A549 (cell line): ENCODE data around the gene SLC18A3. TPM values are rescaled to one million over a fixed set of nuclear protein-coding genes. Genes with fewer than 3 reads are reported as not detected.
A peak's percentile ranks its signal among the peaks of the same experiment; 100 is the strongest.

ENCODE experiments used
- ATAC-seq, 2 experiments: fragments of 200-7000 bp in 1 of 2; fragments of >200 bp in 1 of 2; cut with Nextera tagmentation in 1 of 2; cut with Tn5 transposase in 1 of 2; 3 replicates each; pipeline versions ENCODE4 v1.8.0 to v1.9.1; 2018 to 2020; ENCODE audit warnings: mild to moderate bottlenecking in 1 of 2, moderate library complexity in 1 of 2
- CTCF ChIA-PET: fragments of 300-600 bp; sonication (Branson Sonifier 250); formaldehyde crosslinking; extraction: SDS; loops from one replicate; lab custom pipeline; 2021; ENCODE audit warnings: antibody characterized with exemption, inconsistent platforms; lab: Yijun Ruan, JAX
- POLR2A ChIA-PET: fragments of 350-600 bp; formaldehyde crosslinking; extraction: SDS; loops from one replicate; lab custom pipeline; 2021; ENCODE audit warnings: antibody characterized with exemption, inconsistent platforms; lab: Yijun Ruan, JAX
- DNase-seq, 2 experiments: peaks; one replicate each; pipeline versions ENCODE4 v3.0.0 to v3.0.0-alpha.2; 2011 to 2016; ENCODE audit warnings: low read depth in 1 of 2, low spot score in 1 of 2
- FAIRE-seq: peaks from 2 replicates; lab custom pipeline; 2011; peaks lifted over from hg19 to GRCh38; lab: Jason Lieb, UNC
- H3K27ac ChIP-seq, 2 experiments: fragments of >200 bp; sonication (Bioruptor Twin); formaldehyde crosslinking; 3 replicates each; pipeline ENCODE4 v1.5.1; 2016 to 2017
- H3K4me1 ChIP-seq: fragments of >200 bp; sonication (Bioruptor Twin); formaldehyde crosslinking; 3 replicates; pipeline ENCODE4 v1.6.1; 2016
- H3K4me2 ChIP-seq: fragments of >200 bp; sonication (Bioruptor Twin); formaldehyde crosslinking; 3 replicates; pipeline ENCODE4 v1.6.1; 2016
- H3K4me3 ChIP-seq: fragments of >200 bp; sonication (Bioruptor Twin); formaldehyde crosslinking; 3 replicates; pipeline ENCODE4 v1.5.1; 2016
- H3K9me3 ChIP-seq: fragments of >200 bp; sonication (Bioruptor Twin); formaldehyde crosslinking; 3 replicates; pipeline ENCODE4 v1.6.1; 2016
- CBX2 ChIP-seq: fragments of 200-600 bp; sonication (generic); IDR thresholded peaks from 2 replicates; pipeline ENCODE4 v1.6.1; 2016; ENCODE audit warnings: low read depth, mild to moderate bottlenecking, borderline replicate concordance
- CHD2 ChIP-seq: fragments of 150-350 bp; IDR thresholded peaks from 2 replicates; pipeline ENCODE4 v1.6.1; 2014; ENCODE audit warnings: low read length; ENCODE audit not compliant: partially characterized antibody
- ESRRA ChIP-seq: fragments of 150-350 bp; IDR thresholded peaks from 2 replicates; pipeline ENCODE4 v1.6.1; 2014; ENCODE audit warnings: mild to moderate bottlenecking, low read length, borderline replicate concordance
- FOSB ChIP-seq: fragments of 250-450 bp; sonication (Bioruptor Pico); IDR thresholded peaks from 2 replicates; pipeline ENCODE4 v1.5.0; 2020; ENCODE audit warnings: mild to moderate bottlenecking, moderate library complexity
- FOSL2 ChIP-seq, 2 experiments: fragments of 450-650 bp in 1 of 2; fragments of >200 bp in 1 of 2; sonication (Bioruptor Twin) in 1 of 2; formaldehyde crosslinking; IDR thresholded peaks; 2 replicates each; pipeline versions ENCODE4 v1.5.0 to v1.6.1; 2016 to 2020; ENCODE audit warnings: mild to moderate bottlenecking in 1 of 2, moderate library complexity in 1 of 2
- HDAC2 ChIP-seq: fragments of 200-600 bp; sonication (generic); IDR thresholded peaks from 2 replicates; pipeline ENCODE4 v1.6.1; 2016
- HEYL ChIP-seq: fragments of 250-450 bp; sonication (Bioruptor Pico); IDR thresholded peaks from 2 replicates; pipeline ENCODE4 v1.8.0; 2021; ENCODE audit warnings: mild to moderate bottlenecking, moderate library complexity
- JUN ChIP-seq, 2 experiments: fragments of >200 bp; sonication (Bioruptor Twin); formaldehyde crosslinking; IDR thresholded peaks; 2 replicates in 1 of 2; 3 replicates in 1 of 2; pipeline ENCODE4 v1.6.1; 2016 to 2017
- NFE2L2 ChIP-seq: fragments of 150-350 bp; conservative IDR thresholded peaks from 2 replicates; pipeline ENCODE4 v1.6.1; 2014; ENCODE audit warnings: low read length
- POLR2A ChIP-seq: IDR thresholded peaks from 2 replicates; pipeline ENCODE4 v1.6.1; 2012; ENCODE audit warnings: mild to moderate bottlenecking, low read length
- POLR2AphosphoS2 ChIP-seq: conservative IDR thresholded peaks from 2 replicates; pipeline ENCODE4 v1.6.1; 2012; ENCODE audit warnings: low read length, improper control_type of control experiment, inconsistent platforms
- RAD21 ChIP-seq, 2 experiments: fragments of >200 bp in 1 of 2; sonication (Bioruptor Twin) in 1 of 2; formaldehyde crosslinking in 1 of 2; IDR thresholded peaks in 1 of 2; conservative IDR thresholded peaks in 1 of 2; 2 replicates in 1 of 2; 3 replicates in 1 of 2; pipeline ENCODE4 v1.6.1; 2012 to 2018; ENCODE audit warnings: inconsistent platforms in 1 of 2
- RNF2 ChIP-seq: fragments of 200-600 bp; sonication (generic); IDR thresholded peaks from 2 replicates; pipeline ENCODE4 v1.6.1; 2016; ENCODE audit warnings: low read depth, mild to moderate bottlenecking, antibody characterized with exemption, moderate library complexity, borderline replicate concordance
- TP53 ChIP-seq: fragments of 250-450 bp; sonication (Bioruptor Pico); IDR thresholded peaks from 2 replicates; pipeline ENCODE4 v1.5.0; 2021; ENCODE audit warnings: mild to moderate bottlenecking, moderate library complexity
- ZFP36 ChIP-seq: fragments of 450-650 bp; IDR thresholded peaks from 2 replicates; pipeline ENCODE4 v1.6.1; 2014; ENCODE audit warnings: borderline replicate concordance; ENCODE audit not compliant: partially characterized antibody
- ZNF302 ChIP-seq: fragments of 250-450 bp; sonication (Bioruptor Pico); IDR thresholded peaks from 2 replicates; pipeline ENCODE4 v1.9.0; 2021; ENCODE audit warnings: inconsistent platforms, mild to moderate bottlenecking, moderate library complexity
- WGBS: methylation state at CpG from one replicate; pipeline ENCODE4 v1.1.6; 2017; ENCODE audit errors: missing lambda C conversion rate; 5-methylcytosine and 5-hydroxymethylcytosine counted together
- polyA plus RNA-seq, 4 experiments: library from polyadenylated mRNA; depleted of rRNA in 3 of 4; stranded (reverse); fragments of >200 nt; fragmentation: RNase III in 1 of 4; extraction: RNeasy Plus Mini Kit Qiagen cat#74134 plus additional on column Dnase treatment in 1 of 4; gene quantifications; 2 replicates in 3 of 4; 3 replicates in 1 of 4; pipeline ENCODE4 v1.2.3, GENCODE V29; 2011 to 2017
- TF ChIP-seq, protein P1 (sequence below): fragments of 200-600 bp; sonication (generic); IDR thresholded peaks from 2 replicates; pipeline ENCODE4 v1.6.1; 2016; ENCODE audit warnings: antibody characterized with exemption, mild to moderate bottlenecking, moderate library complexity
- TF ChIP-seq, protein P2 (sequence below): fragments of 450-650 bp; IDR thresholded peaks from 2 replicates; pipeline ENCODE4 v1.6.1; 2014; ENCODE audit warnings: antibody characterized with exemption
- TF ChIP-seq, protein P3 (sequence below): fragments of 250-450 bp; sonication (Bioruptor Pico); IDR thresholded peaks from 2 replicates; pipeline ENCODE4 v1.5.0; 2021; ENCODE audit warnings: mild to moderate bottlenecking, moderate library complexity, borderline replicate concordance
- TF ChIP-seq, protein P4 (sequence below): IDR thresholded peaks from 2 replicates; pipeline ENCODE4 v1.6.1; 2012

The SLC18A3 gene
- polyA plus RNA-seq, 2 of the 4 experiments (the other 2 are of a cell fraction), result not detected

DNA sequence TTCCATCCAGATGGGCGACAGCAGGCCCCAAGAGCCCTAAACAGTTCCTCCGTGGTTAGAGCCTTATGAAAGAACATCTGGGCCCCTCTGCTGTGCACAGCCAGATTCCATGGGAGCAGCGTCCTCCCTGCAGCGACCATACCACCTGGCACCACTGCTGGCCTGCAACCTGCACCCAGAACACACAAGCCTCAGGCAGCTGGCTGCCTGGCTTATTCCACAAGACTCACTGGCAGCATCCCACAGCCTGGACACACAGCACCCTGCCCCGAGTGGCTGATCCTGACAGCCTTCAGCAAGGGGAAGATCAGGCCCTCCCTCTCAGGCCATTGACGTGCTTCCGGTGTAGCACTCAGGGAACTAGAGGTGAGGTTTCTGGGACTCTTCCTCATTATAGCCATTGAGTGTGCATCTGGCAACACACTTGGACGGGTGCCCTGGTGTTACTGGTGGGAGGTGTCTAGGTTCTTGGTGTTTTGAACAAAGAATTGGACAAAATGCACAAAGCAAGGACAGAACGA, 37.5 kb upstream of the SLC18A3 start:
- no peaks in the 10 kb centered on the region for H3K4me1 ChIP-seq
- H3K9me3 ChIP-seq, result peaks cover 8% of the 10 kb centered on the region; the same call in 1 of the 3 replicates
- H3K27ac ChIP-seq, result no peak overlapping the region
- DNase-seq, result no peak
- POLR2A ChIA-PET, result no interaction called here
- no peak for ATAC-seq
- CTCF ChIA-PET, result no interaction called here
- FAIRE-seq, result no peak
- H3K4me3 ChIP-seq, result no peak overlapping the region
- WGBS, result 44% methylated on average over 9 of the region's 9 CpGs
- no peak overlapping the region for H3K4me2 ChIP-seq
- TF ChIP-seq POLR2AphosphoS2, result no peak
- TF ChIP-seq HDAC2, result no peak
- TF ChIP-seq, protein P1, sequence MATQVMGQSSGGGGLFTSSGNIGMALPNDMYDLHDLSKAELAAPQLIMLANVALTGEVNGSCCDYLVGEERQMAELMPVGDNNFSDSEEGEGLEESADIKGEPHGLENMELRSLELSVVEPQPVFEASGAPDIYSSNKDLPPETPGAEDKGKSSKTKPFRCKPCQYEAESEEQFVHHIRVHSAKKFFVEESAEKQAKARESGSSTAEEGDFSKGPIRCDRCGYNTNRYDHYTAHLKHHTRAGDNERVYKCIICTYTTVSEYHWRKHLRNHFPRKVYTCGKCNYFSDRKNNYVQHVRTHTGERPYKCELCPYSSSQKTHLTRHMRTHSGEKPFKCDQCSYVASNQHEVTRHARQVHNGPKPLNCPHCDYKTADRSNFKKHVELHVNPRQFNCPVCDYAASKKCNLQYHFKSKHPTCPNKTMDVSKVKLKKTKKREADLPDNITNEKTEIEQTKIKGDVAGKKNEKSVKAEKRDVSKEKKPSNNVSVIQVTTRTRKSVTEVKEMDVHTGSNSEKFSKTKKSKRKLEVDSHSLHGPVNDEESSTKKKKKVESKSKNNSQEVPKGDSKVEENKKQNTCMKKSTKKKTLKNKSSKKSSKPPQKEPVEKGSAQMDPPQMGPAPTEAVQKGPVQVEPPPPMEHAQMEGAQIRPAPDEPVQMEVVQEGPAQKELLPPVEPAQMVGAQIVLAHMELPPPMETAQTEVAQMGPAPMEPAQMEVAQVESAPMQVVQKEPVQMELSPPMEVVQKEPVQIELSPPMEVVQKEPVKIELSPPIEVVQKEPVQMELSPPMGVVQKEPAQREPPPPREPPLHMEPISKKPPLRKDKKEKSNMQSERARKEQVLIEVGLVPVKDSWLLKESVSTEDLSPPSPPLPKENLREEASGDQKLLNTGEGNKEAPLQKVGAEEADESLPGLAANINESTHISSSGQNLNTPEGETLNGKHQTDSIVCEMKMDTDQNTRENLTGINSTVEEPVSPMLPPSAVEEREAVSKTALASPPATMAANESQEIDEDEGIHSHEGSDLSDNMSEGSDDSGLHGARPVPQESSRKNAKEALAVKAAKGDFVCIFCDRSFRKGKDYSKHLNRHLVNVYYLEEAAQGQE, result no peak
- TF ChIP-seq, protein P2, sequence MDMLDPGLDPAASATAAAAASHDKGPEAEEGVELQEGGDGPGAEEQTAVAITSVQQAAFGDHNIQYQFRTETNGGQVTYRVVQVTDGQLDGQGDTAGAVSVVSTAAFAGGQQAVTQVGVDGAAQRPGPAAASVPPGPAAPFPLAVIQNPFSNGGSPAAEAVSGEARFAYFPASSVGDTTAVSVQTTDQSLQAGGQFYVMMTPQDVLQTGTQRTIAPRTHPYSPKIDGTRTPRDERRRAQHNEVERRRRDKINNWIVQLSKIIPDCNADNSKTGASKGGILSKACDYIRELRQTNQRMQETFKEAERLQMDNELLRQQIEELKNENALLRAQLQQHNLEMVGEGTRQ, result no peak
- no peak for TF ChIP-seq CHD2
- TF ChIP-seq, protein P3, sequence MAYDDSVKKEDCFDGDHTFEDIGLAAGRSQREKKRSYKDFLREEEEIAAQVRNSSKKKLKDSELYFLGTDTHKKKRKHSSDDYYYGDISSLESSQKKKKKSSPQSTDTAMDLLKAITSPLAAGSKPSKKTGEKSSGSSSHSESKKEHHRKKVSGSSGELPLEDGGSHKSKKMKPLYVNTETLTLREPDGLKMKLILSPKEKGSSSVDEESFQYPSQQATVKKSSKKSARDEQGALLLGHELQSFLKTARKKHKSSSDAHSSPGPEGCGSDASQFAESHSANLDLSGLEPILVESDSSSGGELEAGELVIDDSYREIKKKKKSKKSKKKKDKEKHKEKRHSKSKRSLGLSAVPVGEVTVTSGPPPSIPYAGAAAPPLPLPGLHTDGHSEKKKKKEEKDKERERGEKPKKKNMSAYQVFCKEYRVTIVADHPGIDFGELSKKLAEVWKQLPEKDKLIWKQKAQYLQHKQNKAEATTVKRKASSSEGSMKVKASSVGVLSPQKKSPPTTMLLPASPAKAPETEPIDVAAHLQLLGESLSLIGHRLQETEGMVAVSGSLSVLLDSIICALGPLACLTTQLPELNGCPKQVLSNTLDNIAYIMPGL (CRISPR knock-in tag), result no peak
- TF ChIP-seq RAD21 (conservative IDR thresholded peaks at IDR 0.05 in 1 of 2, IDR thresholded peaks at IDR 0.05 in 1 of 2), result no peak
- no peak for TF ChIP-seq POLR2A
- no peak for TF ChIP-seq RNF2
- no peak for TF ChIP-seq CBX2
- TF ChIP-seq ZNF302, result no peak
- no peak for TF ChIP-seq FOSL2 (IDR thresholded peaks at IDR 0.05)
- TF ChIP-seq FOSL2 (CRISPR knock-in tag; IDR thresholded peaks at IDR 0.05), result no peak
- TF ChIP-seq, protein P4, sequence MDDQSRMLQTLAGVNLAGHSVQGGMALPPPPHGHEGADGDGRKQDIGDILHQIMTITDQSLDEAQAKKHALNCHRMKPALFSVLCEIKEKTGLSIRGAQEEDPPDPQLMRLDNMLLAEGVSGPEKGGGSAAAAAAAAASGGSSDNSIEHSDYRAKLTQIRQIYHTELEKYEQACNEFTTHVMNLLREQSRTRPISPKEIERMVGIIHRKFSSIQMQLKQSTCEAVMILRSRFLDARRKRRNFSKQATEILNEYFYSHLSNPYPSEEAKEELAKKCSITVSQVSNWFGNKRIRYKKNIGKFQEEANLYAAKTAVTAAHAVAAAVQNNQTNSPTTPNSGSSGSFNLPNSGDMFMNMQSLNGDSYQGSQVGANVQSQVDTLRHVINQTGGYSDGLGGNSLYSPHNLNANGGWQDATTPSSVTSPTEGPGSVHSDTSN, result no peak
- TF ChIP-seq HEYL (CRISPR knock-in tag), result no peak
- TF ChIP-seq JUN (IDR thresholded peaks at IDR 0.05), result no peak
- no peak for TF ChIP-seq FOSB (CRISPR knock-in tag)
- no peak for TF ChIP-seq TP53 (CRISPR knock-in tag)
- TF ChIP-seq ESRRA, result no peak
- TF ChIP-seq NFE2L2, result no peak
- TF ChIP-seq, all 56 proteins: peak for 0

DNA sequence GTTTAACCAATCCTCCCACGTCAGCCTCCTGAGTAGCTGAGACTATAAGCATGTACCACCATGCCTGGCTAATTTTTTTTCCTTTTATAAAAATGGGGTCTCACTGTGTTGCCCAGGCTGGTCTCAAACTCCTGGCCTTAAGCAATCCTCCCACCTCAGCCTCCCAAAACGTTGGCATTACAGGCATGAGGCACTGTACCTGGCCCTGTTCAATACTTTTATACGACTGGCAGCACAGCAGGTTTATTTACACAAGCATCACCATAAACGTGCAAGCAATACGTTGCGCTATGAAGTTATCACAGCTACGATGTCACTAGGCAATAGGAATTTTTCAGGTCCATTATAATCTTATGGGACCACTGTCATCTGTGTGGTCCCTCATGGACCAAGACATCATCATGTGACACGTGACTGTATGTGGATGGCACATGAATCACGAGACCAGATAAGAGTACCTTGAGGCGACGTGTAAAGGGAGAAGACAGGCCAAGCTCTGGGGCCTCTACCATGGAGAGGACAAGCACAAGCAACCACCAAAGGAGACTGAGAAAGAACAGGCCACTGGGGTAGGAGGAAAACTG, 34.5 kb upstream of the SLC18A3 start:
- Histone ChIP-seq H3K27ac (no peak overlapping the region), H3K4me2 (no peak overlapping the region), H3K4me3 (no peak overlapping the region), H3K9me3 (no peaks in the 10 kb centered on the region), H3K4me1 (no peaks in the 10 kb centered on the region)
- no peak for ATAC-seq
- 59% methylated on average over 11 of the region's 11 CpGs for WGBS
- ChIA-PET CTCF (interaction anchor here (0.6 to 2.1 kb wide), 4 partner anchors 11 to 29 kb away, joined by 3 to 7 read pairs (median 4); no protein-coding TSS in a partner anchor), POLR2A (no interaction called here)
- TF ChIP-seq, protein P2, result 0 out of 2 replicates have a peak, but pooled peaks have one; percentile 7
- TF ChIP-seq ZFP36, result no peak
- FAIRE-seq, result no peak
- DNase-seq, result no peak
